ENCODE data around the gene SLC19A2. TPM values are rescaled to one million over a fixed set of nuclear protein-coding genes. Genes with fewer than 3 reads are reported as not detected.
"Not testable (repeated sequence)": the region's sequence is repeated elsewhere in the genome, so short reads cannot be mapped to it uniquely, and the experiment has no call there.

Gene SLC19A2
- total RNA-seq, 1 experiment from 2014 or later, result 18.7 TPM

GRCh38 chr1:169511316-169512005 lies 25.7 kb upstream of the SLC19A2 start:
- in situ Hi-C loops (cut with HindIII; ENCODE audit: low sequenced_read_pairs), result no loop called here

GRCh38 chr1:169510060-169510459 lies 24.3 kb upstream of the SLC19A2 start:
- DNase-seq (ENCODE audit: low spot score), result no peak
- in situ Hi-C loops (cut with HindIII; ENCODE audit: low sequenced_read_pairs), result no loop called here

More at GRCh38 chr1:169511316-169512005, 25.7 kb upstream of the SLC19A2 start:
- DNase-seq (ENCODE audit: low spot score), result no peak

- in situ Hi-C loops (cut with HindIII; ENCODE audit: low sequenced_read_pairs), result no loop called here
- no peak for DNase-seq (ENCODE audit: low spot score)
Measured at GRCh38 chr1:169509354-169509753, 23.6 kb upstream of the SLC19A2 start.

GRCh38 chr1:169508432-169509338 lies 22.9 kb upstream of the SLC19A2 start:
- no peak for DNase-seq (ENCODE audit: low spot score)

GRCh38 chr1:169507413-169507812 lies 21.7 kb upstream of the SLC19A2 start:
- no peak for DNase-seq (ENCODE audit: low spot score)
- in situ Hi-C loops (cut with HindIII; ENCODE audit: low sequenced_read_pairs), result no loop called here

More at GRCh38 chr1:169508432-169509338, 22.9 kb upstream of the SLC19A2 start:
- in situ Hi-C loops (cut with HindIII; ENCODE audit: low sequenced_read_pairs), result no loop called here

GRCh38 chr1:169503601-169504000 lies 17.9 kb upstream of the SLC19A2 start:
- in situ Hi-C loops (cut with HindIII; ENCODE audit: low sequenced_read_pairs); DNase-seq (ENCODE audit: low spot score): not testable (repeated sequence)

DNA sequence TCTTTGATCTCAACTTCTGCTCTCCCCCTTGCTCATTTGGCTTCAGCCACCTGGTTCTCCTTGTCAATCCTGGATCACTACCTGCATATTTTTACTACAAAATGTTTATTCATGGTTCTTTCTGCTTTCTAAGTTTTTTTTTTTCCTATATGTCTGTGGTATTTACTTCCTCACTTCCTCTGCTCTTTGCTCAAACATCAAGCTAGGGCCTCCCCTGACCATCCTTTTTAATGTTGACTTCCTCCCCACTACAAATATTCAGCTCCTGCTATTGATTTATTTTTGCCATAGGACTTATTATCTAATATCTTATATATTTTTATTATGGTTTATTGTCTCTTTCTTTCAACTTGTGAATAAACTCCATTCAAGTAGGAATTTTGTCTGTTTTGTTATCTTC lies 14.1 kb upstream of the SLC19A2 start:
- DNase-seq (ENCODE audit: low spot score), result no peak
- in situ Hi-C loops (cut with HindIII; ENCODE audit: low sequenced_read_pairs), result no loop called here

DNA sequence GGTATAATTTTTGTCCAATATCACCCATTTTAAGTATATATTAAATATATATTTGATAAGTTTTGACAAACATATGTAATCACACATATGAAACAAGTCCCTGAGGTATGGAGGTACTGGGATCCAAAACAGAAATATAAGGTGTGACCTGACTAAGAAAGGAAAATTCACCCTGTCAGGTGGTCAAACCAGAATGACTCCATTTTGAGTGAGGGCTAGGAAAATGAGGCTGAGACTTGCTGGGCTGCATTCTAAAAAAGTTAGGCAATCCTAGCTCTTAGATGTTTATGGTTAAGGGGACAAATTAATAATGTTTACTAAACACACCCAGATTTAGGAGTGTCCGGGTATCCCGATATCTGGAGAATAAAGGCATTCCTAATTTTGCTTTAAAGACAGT lies 11.6 kb upstream of the SLC19A2 start:
- no peak for DNase-seq (ENCODE audit: low spot score)
- in situ Hi-C loops (cut with HindIII; ENCODE audit: low sequenced_read_pairs), result no loop called here

DNA sequence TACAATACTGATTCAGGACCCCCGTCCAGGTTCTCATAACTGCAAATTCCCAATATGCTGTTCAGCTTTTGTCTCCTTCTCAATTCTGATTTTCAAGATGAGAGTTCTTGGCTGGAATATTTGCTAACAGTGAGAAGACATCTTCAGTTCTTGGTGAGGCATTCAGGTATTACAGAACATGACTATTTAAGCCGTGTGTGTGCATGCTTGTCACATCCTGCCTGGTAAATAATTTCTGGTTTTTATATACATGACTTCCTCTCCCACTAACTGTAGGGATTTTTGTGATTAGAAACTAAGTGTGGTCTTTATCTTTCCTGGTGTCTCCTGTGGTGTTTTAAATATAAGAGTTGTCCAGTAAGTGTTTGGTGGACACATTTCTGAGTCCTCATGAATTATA lies 10.2 kb upstream of the SLC19A2 start:
- in situ Hi-C loops (cut with HindIII; ENCODE audit: low sequenced_read_pairs), result no loop called here
- DNase-seq (ENCODE audit: low spot score), result no peak

DNA sequence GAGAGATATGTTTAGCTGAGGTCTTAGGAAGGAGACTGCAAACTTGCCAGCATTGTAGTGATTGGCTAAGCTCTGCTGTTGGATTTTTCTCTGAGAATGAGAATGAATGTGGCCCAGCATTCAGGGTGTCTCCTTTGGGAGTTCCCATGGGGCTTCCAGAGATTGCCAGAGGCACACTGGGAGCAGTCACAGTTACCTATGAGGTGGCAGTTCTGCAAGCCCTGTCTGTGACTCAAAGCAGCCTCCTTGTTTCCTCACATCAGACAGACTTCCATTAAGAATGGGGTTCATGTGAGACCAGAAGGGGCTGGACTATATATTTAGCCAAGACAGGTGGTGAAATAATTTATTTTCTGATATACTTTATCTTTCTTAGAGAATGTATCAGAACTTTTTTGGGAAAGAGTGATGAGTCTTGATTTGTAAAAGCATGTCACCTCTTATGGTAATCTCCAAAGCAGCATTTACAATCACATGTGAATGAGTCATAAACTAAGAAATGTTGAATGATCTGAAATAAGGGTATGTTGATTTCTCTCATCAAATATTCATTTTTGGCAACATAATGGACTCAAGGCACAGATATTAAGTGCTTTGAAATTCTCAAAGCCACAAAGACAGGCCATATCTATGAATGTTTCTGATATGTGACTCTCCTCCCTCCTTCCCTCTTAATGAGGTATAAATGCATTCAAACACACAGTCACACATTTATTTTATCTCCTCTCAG lies 9.5 kb upstream of the SLC19A2 start:
- DNase-seq (ENCODE audit: low spot score), result no peak
- in situ Hi-C loops (cut with HindIII; ENCODE audit: low sequenced_read_pairs), result no loop called here

DNA sequence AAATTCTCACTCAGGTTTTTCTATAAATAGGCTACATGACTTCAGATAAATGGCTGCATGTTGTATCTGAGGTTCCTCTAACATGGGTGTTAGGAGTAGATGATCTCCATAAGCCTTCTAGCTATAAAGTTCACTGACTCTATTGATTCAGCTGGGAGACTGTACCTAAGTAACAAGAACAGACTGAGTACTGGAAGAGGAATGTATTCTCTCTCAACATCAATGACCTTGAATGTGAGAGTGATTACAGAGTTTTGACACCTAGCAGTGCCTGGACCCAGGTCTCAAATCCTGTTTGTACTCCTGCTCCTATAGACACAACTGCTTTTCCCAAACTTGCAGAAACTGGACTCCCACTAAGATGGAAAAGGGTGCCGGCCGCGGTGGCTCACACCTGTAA lies 8.6 kb upstream of the SLC19A2 start:
- DNase-seq (ENCODE audit: low spot score), result no peak
- in situ Hi-C loops (cut with HindIII; ENCODE audit: low sequenced_read_pairs), result no loop called here

DNA sequence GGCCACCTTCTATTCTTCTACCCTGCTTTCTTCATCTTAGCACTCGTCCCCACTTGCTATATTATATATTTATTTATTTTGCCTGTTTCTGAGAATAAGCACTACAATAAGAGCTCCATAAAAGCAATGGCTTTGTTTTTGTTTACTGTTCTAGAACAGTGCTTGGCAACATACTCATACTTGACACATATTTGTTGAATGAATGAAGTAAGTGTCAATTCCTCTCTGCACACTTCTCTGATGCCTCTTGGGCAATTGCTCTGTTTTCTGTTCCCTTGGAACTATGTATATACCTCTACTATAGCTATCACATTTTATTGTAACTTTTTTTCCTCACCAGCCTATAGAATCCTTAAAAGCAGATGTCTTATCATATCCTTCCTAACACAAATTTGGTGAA lies 7.5 kb upstream of the SLC19A2 start:
- no peak for DNase-seq (ENCODE audit: low spot score)
- in situ Hi-C loops (cut with HindIII; ENCODE audit: low sequenced_read_pairs), result no loop called here

DNA sequence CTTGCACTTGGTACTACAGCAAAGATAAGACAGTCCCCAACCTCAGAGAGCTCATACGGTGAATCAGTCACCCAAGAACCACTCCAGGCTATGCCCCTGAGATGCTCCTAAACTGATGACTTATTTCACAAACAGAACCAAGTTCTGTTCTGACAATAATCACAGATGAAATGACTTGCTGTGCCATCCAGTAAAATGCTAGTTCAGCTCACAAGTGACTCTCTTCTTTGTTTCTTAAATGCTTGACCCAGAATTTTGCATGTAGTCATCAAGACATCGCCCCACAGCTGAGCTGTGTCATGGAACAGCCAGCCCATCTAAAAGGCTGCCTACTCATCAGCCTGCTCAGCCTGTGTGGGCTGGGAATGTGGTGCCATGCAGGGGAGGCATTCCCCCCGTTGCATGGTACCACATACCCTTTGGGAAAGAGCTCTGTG lies 6.1 kb upstream of the SLC19A2 start:
- DNase-seq (ENCODE audit: low spot score), result no peak
- in situ Hi-C loops (cut with HindIII; ENCODE audit: low sequenced_read_pairs), result no loop called here

GRCh38 chr1:169488157-169488556 lies 2.4 kb upstream of the SLC19A2 start:
- in situ Hi-C loops (cut with HindIII; ENCODE audit: low sequenced_read_pairs), result no loop called here
- DNase-seq (ENCODE audit: low spot score), result no peak

DNA sequence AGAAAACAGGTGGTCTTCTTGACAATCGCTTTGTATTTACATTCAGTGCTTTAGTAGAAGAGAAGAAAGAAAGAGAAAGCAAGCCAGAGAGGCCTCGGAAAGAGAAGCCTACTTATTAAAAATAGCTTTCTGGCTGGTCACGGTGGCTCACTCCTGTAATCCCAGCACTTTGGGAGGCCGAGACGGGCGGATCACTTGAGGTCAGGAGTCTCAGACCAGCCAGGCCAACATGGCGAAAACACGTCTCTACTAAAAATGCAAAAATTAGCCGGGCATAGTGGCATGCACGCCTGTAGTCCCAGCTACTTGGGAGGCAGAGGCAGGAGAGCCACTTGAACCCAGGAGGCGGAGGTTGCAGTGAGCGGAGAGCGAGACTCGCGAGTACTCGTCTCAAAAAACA lies 1.8 kb upstream of the SLC19A2 start:
- no peak for DNase-seq (ENCODE audit: low spot score)
- in situ Hi-C loops (cut with HindIII; ENCODE audit: low sequenced_read_pairs), result no loop called here

GRCh38 chr1:169487133-169487532 lies 1.4 kb upstream of the SLC19A2 start:
- in situ Hi-C loops (cut with HindIII; ENCODE audit: low sequenced_read_pairs), result no loop called here
- no peak for DNase-seq (ENCODE audit: low spot score)

DNA sequence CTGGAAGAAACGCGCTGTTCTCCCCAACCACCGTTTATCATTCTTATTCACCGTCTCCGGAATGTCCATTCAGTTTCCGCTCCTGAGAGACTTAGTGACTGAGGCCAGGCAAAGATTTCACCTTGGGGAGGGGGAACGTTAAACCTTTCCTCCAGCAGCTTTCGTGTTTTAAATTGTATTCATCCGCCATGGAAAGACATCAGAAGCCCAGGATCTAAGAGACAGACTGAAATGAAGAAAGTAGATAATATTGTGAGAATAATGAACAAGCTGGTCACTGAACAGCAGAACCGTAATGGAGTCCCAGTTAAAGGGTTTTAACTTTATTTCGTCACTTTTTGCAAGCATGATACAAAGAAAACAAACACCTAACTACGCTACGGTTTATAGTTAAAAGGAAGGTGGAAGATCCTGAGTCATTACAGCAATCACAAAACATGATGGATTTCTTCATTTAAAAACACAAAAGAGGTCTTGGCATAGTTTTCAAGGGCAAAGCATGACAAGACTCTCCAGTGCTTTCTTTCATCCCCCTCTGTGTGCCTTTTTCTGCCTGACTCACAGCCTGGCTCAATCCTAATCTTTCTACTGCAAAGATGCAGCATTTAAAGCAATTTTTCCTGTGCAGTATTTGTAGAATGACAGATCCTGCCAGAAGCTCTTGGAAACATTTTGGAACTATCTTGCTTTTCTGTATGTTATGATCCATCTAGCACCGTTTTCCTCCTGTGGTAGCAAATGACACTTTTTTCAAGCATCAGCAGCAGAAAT lies 722 bp upstream of the SLC19A2 start:
- in situ Hi-C loops (cut with HindIII; ENCODE audit: low sequenced_read_pairs), result no loop called here
- peak; percentile 48 for DNase-seq (ENCODE audit: low spot score)

DNA sequence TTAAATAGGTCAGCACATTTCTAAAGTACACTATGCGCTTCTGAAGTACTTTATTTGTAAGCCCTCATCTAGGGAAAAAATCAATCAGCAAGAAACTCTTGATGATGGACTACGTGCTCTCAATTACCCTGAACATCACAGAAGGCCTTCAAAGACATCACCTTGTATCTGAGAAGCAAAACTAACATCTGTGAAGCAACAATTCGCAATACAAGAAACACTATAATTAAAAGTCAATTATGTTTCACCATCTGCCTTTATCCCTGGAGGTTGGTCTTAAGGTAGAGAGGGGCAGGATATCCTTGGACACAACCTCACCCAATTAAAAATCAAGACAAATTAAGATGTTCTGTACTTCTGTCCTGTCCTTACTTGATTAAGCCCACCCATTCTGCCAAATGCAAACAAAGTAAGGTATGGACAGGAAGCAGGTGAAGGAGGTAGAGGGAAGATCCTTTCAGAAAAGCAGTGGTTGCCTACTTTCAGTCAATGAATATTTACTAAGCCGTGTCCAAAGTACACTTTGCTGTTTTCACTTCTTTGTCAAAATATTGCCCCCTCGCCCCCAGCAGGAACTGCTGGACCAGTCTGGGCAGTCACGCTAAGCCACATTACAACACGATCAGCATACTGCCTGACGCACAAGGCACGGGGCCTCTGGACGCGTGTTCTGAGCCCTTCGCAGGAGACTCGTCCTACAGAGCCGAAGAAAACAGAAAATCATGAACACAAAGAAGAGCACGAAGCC lies 887 bp downstream of the SLC19A2 start:
- peak; percentile 64 for DNase-seq (ENCODE audit: low spot score)
- in situ Hi-C loops (cut with HindIII; ENCODE audit: low sequenced_read_pairs), result no loop called here

Data from G401 (cell line).